IMR-90 (cell line): ENCODE results near the gene ANO2. TPM values are rescaled to one million over a fixed set of nuclear protein-coding genes. Genes with fewer than 3 reads are reported as not detected.

Experiments used
- ATAC-seq: fragments of 200-7000 bp; cut with Tn5 transposase; 2 replicates; pipeline ENCODE4 v1.9.1; 2020; ENCODE audit warnings: low read depth, mild to moderate bottlenecking, moderate library complexity
- BruUV-seq: library from RNA; stranded (reverse); fragments of 400-500 nt; replicated peaks from 2 replicates; lab custom pipeline; 2021; lab: Mats Ljungman, UMichigan
- CTCF ChIA-PET: fragments of 300-600 bp; formaldehyde crosslinking; extraction: SDS; loops from one replicate; lab custom pipeline; 2021; ENCODE audit warnings: antibody characterized with exemption; lab: Yijun Ruan, JAX
- POLR2A ChIA-PET: fragments of 300-600 bp; sonication (Branson Sonifier 250); formaldehyde crosslinking; loops from one replicate; lab custom pipeline; 2022; ENCODE audit warnings: antibody characterized with exemption; ENCODE audit not compliant: unreplicated experiment; lab: Charles Lee
- DNase-seq: peaks from one replicate; pipeline ENCODE4 v3.0.0; 2013
- H2AFZ ChIP-seq: replicated peaks from 2 replicates; pipeline ENCODE3; 2013; ENCODE audit warnings: low read length, mild to moderate bottlenecking; ENCODE audit not compliant: poor library complexity
- H2AK5ac ChIP-seq: 2 replicates; pipeline ENCODE4 v1.6.1; 2013; ENCODE audit warnings: low read depth, low read length, inconsistent platforms
- H2AK9ac ChIP-seq: replicated peaks from 2 replicates; pipeline ENCODE3; 2013; ENCODE audit warnings: mild to moderate bottlenecking, low read depth, low read length, moderate library complexity; ENCODE audit not compliant: poor library complexity
- H2BK120ac ChIP-seq: 2 replicates; pipeline ENCODE4 v1.6.1; 2013; ENCODE audit warnings: low read depth, low read length, inconsistent platforms
- H2BK15ac ChIP-seq: 3 replicates; pipeline ENCODE4 v1.6.1; 2013; ENCODE audit warnings: low read depth, low read length, inconsistent platforms
- H2BK20ac ChIP-seq: 2 replicates; pipeline ENCODE4 v1.6.1; 2013; ENCODE audit warnings: low read depth, mild to moderate bottlenecking, inconsistent platforms, low read length, moderate library complexity
- H2BK5ac ChIP-seq: 2 replicates; pipeline ENCODE4 v1.6.1; 2013; ENCODE audit warnings: mild to moderate bottlenecking, low read depth, low read length, inconsistent platforms; ENCODE audit not compliant: poor library complexity, severe bottlenecking
- H3K14ac ChIP-seq: replicated peaks from 2 replicates; pipeline ENCODE4 v1.6.1; 2013; ENCODE audit warnings: low read depth, low read length, inconsistent platforms
- H3K18ac ChIP-seq: 2 replicates; pipeline ENCODE4 v1.6.1; 2013; ENCODE audit warnings: low read depth, low read length, control low read depth
- H3K23ac ChIP-seq: 2 replicates; pipeline ENCODE4 v1.6.1; 2013; ENCODE audit warnings: low read depth, low read length, inconsistent platforms
- H3K27ac ChIP-seq: 2 replicates; pipeline ENCODE4 v1.5.1; 2013; ENCODE audit warnings: mild to moderate bottlenecking, control low read depth, low read length; ENCODE audit not compliant: insufficient read depth
- H3K27me3 ChIP-seq: 2 replicates; pipeline ENCODE4 v1.6.1; 2013; ENCODE audit warnings: low read length; ENCODE audit not compliant: control insufficient read depth, insufficient read depth
- H3K36me3 ChIP-seq: 2 replicates; pipeline ENCODE4 v1.6.1; 2013; ENCODE audit warnings: low read length, mixed read lengths; ENCODE audit not compliant: control insufficient read depth, insufficient read depth
- H3K4ac ChIP-seq: 2 replicates; pipeline ENCODE4 v1.6.1; 2013; ENCODE audit warnings: low read depth, low read length, inconsistent platforms
- H3K4me1 ChIP-seq: 2 replicates; pipeline ENCODE4 v1.6.1; 2013; ENCODE audit warnings: low read length, mixed read lengths; ENCODE audit not compliant: control insufficient read depth, insufficient read depth
- H3K4me2 ChIP-seq: 2 replicates; pipeline ENCODE4 v1.6.1; 2013; ENCODE audit warnings: low read depth, mild to moderate bottlenecking, control low read depth, low read length, moderate library complexity
- H3K4me3 ChIP-seq: 2 replicates; pipeline ENCODE4 v1.5.1; 2013; ENCODE audit warnings: low read depth, mild to moderate bottlenecking, control low read depth, low read length, moderate library complexity; ENCODE audit not compliant: insufficient read depth
- H3K56ac ChIP-seq: 2 replicates; pipeline ENCODE4 v1.6.1; 2013; ENCODE audit warnings: low read length, inconsistent platforms; ENCODE audit not compliant: insufficient read depth; ENCODE audit errors: extremely low read depth
- H3K79me1 ChIP-seq, 2 experiments: 2 replicates each; pipeline ENCODE4 v1.6.1; 2013; ENCODE audit warnings: low read length in 2 of 2, inconsistent platforms in 1 of 2, low read depth in 1 of 2
- H3K9ac ChIP-seq: 2 replicates; pipeline ENCODE4 v1.6.1; 2013; ENCODE audit warnings: low read depth, low read length, control low read depth
- H3K9me1 ChIP-seq: 2 replicates; pipeline ENCODE4 v1.6.1; 2013; ENCODE audit warnings: low read length, inconsistent platforms; ENCODE audit not compliant: insufficient read depth
- H3K9me3 ChIP-seq: 2 replicates; pipeline ENCODE4 v1.6.1; 2013; ENCODE audit warnings: low read length; ENCODE audit not compliant: control insufficient read depth, insufficient read depth
- H4K20me1 ChIP-seq: 2 replicates; pipeline ENCODE4 v1.6.1; 2013; ENCODE audit warnings: low read length, inconsistent platforms; ENCODE audit not compliant: insufficient read depth
- H4K5ac ChIP-seq: 2 replicates; pipeline ENCODE4 v1.6.1; 2013; ENCODE audit warnings: mild to moderate bottlenecking, low read depth, low read length, control low read depth
- H4K8ac ChIP-seq, 2 experiments: 2 replicates each; pipeline ENCODE4 v1.6.1; 2013; ENCODE audit warnings: low read depth in 2 of 2, low read length in 2 of 2, control low read depth in 1 of 2, inconsistent platforms in 1 of 2
- H4K91ac ChIP-seq: 2 replicates; pipeline ENCODE4 v1.6.1; 2013; ENCODE audit warnings: low read depth, low read length, inconsistent platforms; ENCODE audit not compliant: insufficient read depth
- BHLHE40 ChIP-seq: fragments of 150-350 bp; IDR thresholded peaks from 2 replicates; pipeline ENCODE4 v1.6.1; 2016; ENCODE audit warnings: mild to moderate bottlenecking, low read depth, low read length
- CEBPB ChIP-seq: IDR thresholded peaks from 2 replicates; pipeline ENCODE4 v1.6.1; 2012; ENCODE audit warnings: low read depth, low read length, improper control_type of control experiment
- CHD1 ChIP-seq: IDR thresholded peaks from 2 replicates; pipeline ENCODE4 v1.6.1; 2012; ENCODE audit warnings: low read depth, low read length, improper control_type of control experiment
- ELK1 ChIP-seq: fragments of 150-350 bp; IDR thresholded peaks from 2 replicates; pipeline ENCODE4 v1.6.1; 2016; ENCODE audit warnings: low read depth, mild to moderate bottlenecking, low read length, moderate library complexity, borderline replicate concordance
- FOS ChIP-seq: fragments of 150-350 bp; IDR thresholded peaks from 2 replicates; pipeline ENCODE4 v1.6.1; 2016; ENCODE audit warnings: low read depth, low read length
- MAFK ChIP-seq: IDR thresholded peaks from 2 replicates; pipeline ENCODE4 v1.6.1; 2012; ENCODE audit warnings: low read depth, low read length, improper control_type of control experiment
- MAZ ChIP-seq: IDR thresholded peaks from 2 replicates; pipeline ENCODE4 v1.6.1; 2012; ENCODE audit warnings: low read depth, mild to moderate bottlenecking, low read length, improper control_type of control experiment, moderate library complexity, borderline replicate concordance
- MXI1 ChIP-seq: IDR thresholded peaks from 2 replicates; pipeline ENCODE4 v1.6.1; 2012; ENCODE audit warnings: low read depth, mild to moderate bottlenecking, low read length, moderate library complexity, borderline replicate concordance
- NFE2L2 ChIP-seq: fragments of 150-350 bp; IDR thresholded peaks from 2 replicates; pipeline ENCODE4 v1.6.1; 2016; ENCODE audit warnings: low read depth, mild to moderate bottlenecking, low read length
- POLR2A ChIP-seq: IDR thresholded peaks from 2 replicates; pipeline ENCODE4 v1.6.1; 2012; ENCODE audit warnings: mild to moderate bottlenecking, low read depth, low read length
- RAD21 ChIP-seq: IDR thresholded peaks from 2 replicates; pipeline ENCODE4 v1.6.1; 2012; ENCODE audit warnings: low read length, improper control_type of control experiment
- RCOR1 ChIP-seq: IDR thresholded peaks from 2 replicates; pipeline ENCODE4 v1.6.1; 2012; ENCODE audit warnings: mild to moderate bottlenecking, low read length, improper control_type of control experiment; ENCODE audit not compliant: insufficient replicate concordance
- RFX5 ChIP-seq: IDR thresholded peaks from 2 replicates; pipeline ENCODE4 v1.8.0; 2012; ENCODE audit warnings: low read depth, mild to moderate bottlenecking, low read length, moderate library complexity
- SMC3 ChIP-seq: fragments of 150-350 bp; IDR thresholded peaks from 2 replicates; pipeline ENCODE4 v1.6.1; 2016; ENCODE audit warnings: low read depth, mild to moderate bottlenecking, antibody characterized with exemption, low read length, moderate library complexity
- USF2 ChIP-seq: fragments of 150-350 bp; IDR thresholded peaks from 2 replicates; pipeline ENCODE4 v1.6.1; 2017; ENCODE audit warnings: mild to moderate bottlenecking, antibody characterized with exemption, low read length, low read depth
- WGBS, 2 experiments: methylation state at CpG; one replicate each; pipeline versions ENCODE4 v1.1.5 to v1.1.7; 2013; ENCODE audit warnings: missing lambda C conversion rate in 2 of 2; ENCODE audit not compliant: insufficient read length in 1 of 2; ENCODE audit errors: extremely low coverage in 2 of 2; 5-methylcytosine and 5-hydroxymethylcytosine counted together
- dilution Hi-C: fragments of 300-500 bp; cut with HindIII; formaldehyde crosslinking; loops from one replicate; pipeline ENCODE4 v1.14.3; 2018; ENCODE audit warnings: low sequenced_read_pairs; ENCODE audit not compliant: unreplicated experiment
- in situ Hi-C: fragments of 300-500 bp; cut with MboI; formaldehyde crosslinking; loops from 3 replicates; pipeline ENCODE4 v1.14.3; 2019; ENCODE audit warnings: low sequenced_read_pairs, inconsistent platforms, mixed read lengths
- intact Hi-C: fragments of 100-400 bp; cut with micrococcal nuclease; formaldehyde crosslinking; loops from 2 replicates; pipeline ENCODE4 v1.10.0; 2022
- polyA plus RNA-seq, 3 experiments: library from polyadenylated mRNA; depleted of rRNA; stranded (reverse); fragments of >200 nt; gene quantifications; 2 replicates each; pipeline ENCODE4 v1.2.3, GENCODE V29; 2012; ENCODE audit warnings: low replicate concordance in 1 of 3
- total RNA-seq: library from RNA; depleted of rRNA; stranded (reverse); fragments of >200 nt; gene quantifications from 2 replicates; pipeline ENCODE4 v1.2.3, GENCODE V29; 2012
- TF ChIP-seq, protein P1 (sequence below): conservative IDR thresholded peaks from 2 replicates; pipeline ENCODE4 v1.5.1; 2012; ENCODE audit warnings: mild to moderate bottlenecking, low read depth, low read length, improper control_type of control experiment

The ANO2 gene
- total and polyA plus RNA-seq, 2 of the 4 experiments (the other 2 are of a cell fraction) = 0.22 TPM; not detected in 1

GRCh38 chr12:5947006-5947405, 1.9 kb upstream of the ANO2 start:
- ChIA-PET CTCF (no interaction called here), POLR2A (no interaction called here)
- no TSS peak for BruUV-seq
- Histone ChIP-seq H2BK20ac (no peak overlapping the region), H3K36me3 (no peaks in the 10 kb centered on the region), H4K91ac (no peak overlapping the region), H4K5ac (no peak overlapping the region), H2BK15ac (no peak overlapping the region), H2BK120ac (no peak overlapping the region), H3K9me3 (no peaks in the 10 kb centered on the region; the same call in 1 of the 2 replicates), H3K4me1 (0 out of 2 replicates have a peak, but pooled peaks cover 2% of the 10 kb centered on the region), H4K20me1 (no peaks in the 10 kb centered on the region), H3K14ac (no peak overlapping the region), H2AK9ac (no peak overlapping the region), H2AFZ (no peak overlapping the region), H3K23ac (no peak overlapping the region), H3K27ac (no peak overlapping the region), H3K18ac (no peak overlapping the region), H3K4ac (no peak overlapping the region), H3K56ac (no peak overlapping the region), H3K9me1 (0 out of 2 replicates have a peak, but pooled peaks cover 2% of the 10 kb centered on the region), H3K4me2 (no peak overlapping the region), H3K9ac (no peak overlapping the region), H4K8ac (no peak overlapping the region), H3K27me3 (peaks cover 65% of the 10 kb centered on the region), H2AK5ac (no peak overlapping the region), H3K79me1 (no peaks in the 10 kb centered on the region), H3K4me3 (no peak overlapping the region), H2BK5ac (no peak overlapping the region)
- intact Hi-C loops (no loop called here), in situ Hi-C loops (no loop called here), dilution Hi-C loops (no loop called here)
- DNase-seq = no peak
- no peak for ATAC-seq
- no CpG with 5 or more reads among the region's 1 CpG for WGBS, 2 experiments
- no peak for TF ChIP-seq MAFK
- no peak for TF ChIP-seq SMC3
- TF ChIP-seq MXI1 = no peak
- TF ChIP-seq RAD21 = no peak
- no peak for TF ChIP-seq BHLHE40
- TF ChIP-seq CEBPB = no peak
- TF ChIP-seq ELK1 = no peak
- no peak for TF ChIP-seq NFE2L2
- TF ChIP-seq, protein P1, sequence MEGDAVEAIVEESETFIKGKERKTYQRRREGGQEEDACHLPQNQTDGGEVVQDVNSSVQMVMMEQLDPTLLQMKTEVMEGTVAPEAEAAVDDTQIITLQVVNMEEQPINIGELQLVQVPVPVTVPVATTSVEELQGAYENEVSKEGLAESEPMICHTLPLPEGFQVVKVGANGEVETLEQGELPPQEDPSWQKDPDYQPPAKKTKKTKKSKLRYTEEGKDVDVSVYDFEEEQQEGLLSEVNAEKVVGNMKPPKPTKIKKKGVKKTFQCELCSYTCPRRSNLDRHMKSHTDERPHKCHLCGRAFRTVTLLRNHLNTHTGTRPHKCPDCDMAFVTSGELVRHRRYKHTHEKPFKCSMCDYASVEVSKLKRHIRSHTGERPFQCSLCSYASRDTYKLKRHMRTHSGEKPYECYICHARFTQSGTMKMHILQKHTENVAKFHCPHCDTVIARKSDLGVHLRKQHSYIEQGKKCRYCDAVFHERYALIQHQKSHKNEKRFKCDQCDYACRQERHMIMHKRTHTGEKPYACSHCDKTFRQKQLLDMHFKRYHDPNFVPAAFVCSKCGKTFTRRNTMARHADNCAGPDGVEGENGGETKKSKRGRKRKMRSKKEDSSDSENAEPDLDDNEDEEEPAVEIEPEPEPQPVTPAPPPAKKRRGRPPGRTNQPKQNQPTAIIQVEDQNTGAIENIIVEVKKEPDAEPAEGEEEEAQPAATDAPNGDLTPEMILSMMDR = no peak
- TF ChIP-seq POLR2A = no peak
- TF ChIP-seq MAZ = no peak
- no peak for TF ChIP-seq CHD1
- TF ChIP-seq FOS = no peak
- TF ChIP-seq RFX5 = no peak
- TF ChIP-seq USF2 = no peak
- TF ChIP-seq RCOR1 = no peak
